Smooth muscle cell (in vitro differentiated cells): ENCODE results near the gene GPR62. TPM values are rescaled to one million over a fixed set of nuclear protein-coding genes. Genes with fewer than 3 reads are reported as not detected.
"Not testable (repeated sequence)": the region's sequence is repeated elsewhere in the genome, so short reads cannot be mapped to it uniquely, and the experiment has no call there.

Experiments used
- DNase-seq: peaks from one replicate; lab custom pipeline; 2025; ENCODE audit not compliant: unreplicated experiment; lab: John Stamatoyannopoulos, UW
- H2AFZ ChIP-seq: fragments of 200-600 bp; sonication (generic); 2 replicates; pipeline ENCODE4 v1.6.0; 2016; ENCODE audit warnings: antibody characterized with exemption, low read depth, mild to moderate bottlenecking
- H3F3A ChIP-seq: fragments of 200-600 bp; sonication (generic); 2 replicates; pipeline ENCODE4 v1.6.0; 2017; ENCODE audit warnings: antibody characterized with exemption, low read depth
- H3K27ac ChIP-seq: fragments of 200-600 bp; sonication (generic); 2 replicates; pipeline ENCODE4 v1.5.1; 2016; ENCODE audit warnings: low read depth, mild to moderate bottlenecking
- H3K27me3 ChIP-seq: fragments of 200-600 bp; sonication (generic); 2 replicates; pipeline ENCODE4 v1.6.1; 2016; ENCODE audit warnings: low read depth, mild to moderate bottlenecking
- H3K36me3 ChIP-seq: fragments of 200-600 bp; sonication (generic); 2 replicates; pipeline ENCODE4 v1.5.1; 2016; ENCODE audit warnings: low read depth
- H3K4me1 ChIP-seq: fragments of 200-600 bp; sonication (generic); 2 replicates; pipeline ENCODE4 v1.5.1; 2016; ENCODE audit warnings: low read depth
- H3K4me2 ChIP-seq: fragments of 200-600 bp; sonication (generic); 2 replicates; pipeline ENCODE4 v1.6.0; 2016; ENCODE audit warnings: mild to moderate bottlenecking
- H3K4me3 ChIP-seq: fragments of 200-600 bp; sonication (generic); 2 replicates; pipeline ENCODE4 v1.5.1; 2016; ENCODE audit warnings: mild to moderate bottlenecking
- H3K79me2 ChIP-seq: fragments of 200-600 bp; sonication (generic); 2 replicates; pipeline ENCODE4 v1.6.0; 2016; ENCODE audit warnings: low read depth, mild to moderate bottlenecking
- H3K9ac ChIP-seq: fragments of 200-600 bp; sonication (generic); 2 replicates; pipeline ENCODE4 v1.6.0; 2016; ENCODE audit warnings: low read depth
- H3K9me3 ChIP-seq: fragments of 200-600 bp; sonication (generic); replicated peaks from 2 replicates; pipeline ENCODE4 v1.5.1; 2016; ENCODE audit warnings: low read depth
- H4K20me1 ChIP-seq: fragments of 200-600 bp; sonication (generic); 2 replicates; pipeline ENCODE4 v1.6.0; 2016; ENCODE audit warnings: low read depth
- WGBS: methylation state at CpG from one replicate; pipeline ENCODE4 v1.1.7; 2016; ENCODE audit warnings: low lambda C conversion rate; 5-methylcytosine and 5-hydroxymethylcytosine counted together
- polyA plus RNA-seq: library from polyadenylated mRNA; unstranded; fragments of >200 nt; fragmentation: Nextera tagmentation; extraction: Ambion mirVana; gene quantifications from 2 replicates; pipeline ENCODE4 v1.2.1, GENCODE V29; 2016
- total RNA-seq: library from RNA; depleted of rRNA; stranded (reverse); fragments of >200 nt; gene quantifications from 2 replicates; pipeline ENCODE4 v1.2.3, GENCODE V29; 2014
- TF ChIP-seq, protein P1 (sequence below): fragments of 200-600 bp; sonication (generic); IDR thresholded peaks from 2 replicates; pipeline ENCODE4 v1.5.1; 2017; ENCODE audit warnings: borderline replicate concordance, mild to moderate bottlenecking, antibody characterized with exemption; ENCODE audit not compliant: insufficient read depth, poor library complexity, severe bottlenecking

The GPR62 gene
- total and polyA plus RNA-seq, 2 experiments from 2014 or later: 0.09 to 0.18 TPM

DNA sequence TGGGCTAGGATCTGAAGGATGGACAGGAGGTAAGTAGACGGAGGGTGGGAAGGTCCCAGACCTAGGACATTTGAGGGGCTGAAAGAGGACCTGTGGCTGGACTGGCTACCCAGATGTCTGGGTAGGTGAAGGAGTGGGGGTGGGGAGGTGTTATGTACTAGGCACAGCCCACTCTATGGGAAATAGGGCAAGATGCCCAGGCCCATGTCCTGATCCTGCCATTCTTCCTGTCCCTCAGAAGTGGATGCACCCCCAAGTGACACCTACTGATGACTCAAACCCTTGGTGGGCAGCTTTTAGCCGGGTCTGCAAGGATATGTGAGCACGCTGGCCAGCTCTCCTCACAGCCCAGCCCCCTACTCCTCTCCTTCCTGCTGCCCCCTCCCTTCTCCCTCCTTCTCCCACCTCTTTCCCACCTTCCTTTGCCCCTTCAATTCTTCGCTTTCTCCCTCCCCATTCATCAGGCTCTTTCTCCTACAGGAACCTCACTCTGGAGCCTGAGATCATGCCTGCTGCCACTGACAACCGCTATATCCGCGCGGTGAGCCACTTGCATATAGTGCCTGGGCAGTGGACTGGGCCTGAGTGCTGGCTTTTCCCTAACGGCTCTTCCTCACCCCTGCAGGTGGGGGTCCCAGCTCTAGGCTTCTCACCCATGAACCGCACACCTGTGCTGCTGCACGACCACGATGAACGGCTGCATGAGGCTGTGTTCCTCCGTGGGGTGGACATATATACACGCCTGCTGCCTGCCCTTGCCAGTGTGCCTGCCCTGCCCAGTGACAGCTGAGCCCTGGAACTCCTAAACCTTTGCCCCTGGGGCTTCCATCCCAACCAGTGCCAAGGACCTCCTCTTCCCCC, 33.3 kb downstream of the GPR62 start:
- no peak for DNase-seq
- no peak overlapping the region for H3K27ac ChIP-seq
- H3K4me1 ChIP-seq: peaks cover 8% of the 10 kb centered on the region
- H3K9ac ChIP-seq: no peak overlapping the region
- no peaks in the 10 kb centered on the region for H3K36me3 ChIP-seq
- H3K4me3 ChIP-seq: no peak overlapping the region
- TF ChIP-seq, protein P1, sequence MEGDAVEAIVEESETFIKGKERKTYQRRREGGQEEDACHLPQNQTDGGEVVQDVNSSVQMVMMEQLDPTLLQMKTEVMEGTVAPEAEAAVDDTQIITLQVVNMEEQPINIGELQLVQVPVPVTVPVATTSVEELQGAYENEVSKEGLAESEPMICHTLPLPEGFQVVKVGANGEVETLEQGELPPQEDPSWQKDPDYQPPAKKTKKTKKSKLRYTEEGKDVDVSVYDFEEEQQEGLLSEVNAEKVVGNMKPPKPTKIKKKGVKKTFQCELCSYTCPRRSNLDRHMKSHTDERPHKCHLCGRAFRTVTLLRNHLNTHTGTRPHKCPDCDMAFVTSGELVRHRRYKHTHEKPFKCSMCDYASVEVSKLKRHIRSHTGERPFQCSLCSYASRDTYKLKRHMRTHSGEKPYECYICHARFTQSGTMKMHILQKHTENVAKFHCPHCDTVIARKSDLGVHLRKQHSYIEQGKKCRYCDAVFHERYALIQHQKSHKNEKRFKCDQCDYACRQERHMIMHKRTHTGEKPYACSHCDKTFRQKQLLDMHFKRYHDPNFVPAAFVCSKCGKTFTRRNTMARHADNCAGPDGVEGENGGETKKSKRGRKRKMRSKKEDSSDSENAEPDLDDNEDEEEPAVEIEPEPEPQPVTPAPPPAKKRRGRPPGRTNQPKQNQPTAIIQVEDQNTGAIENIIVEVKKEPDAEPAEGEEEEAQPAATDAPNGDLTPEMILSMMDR: no peak
- H4K20me1 ChIP-seq: peaks cover 11% of the 10 kb centered on the region
- peaks cover 12% of the 10 kb centered on the region for H3F3A ChIP-seq
- H3K79me2 ChIP-seq: peaks cover 9% of the 10 kb centered on the region
- 82% methylated on average over 15 of the region's 15 CpGs for WGBS
- H2AFZ ChIP-seq: no peak overlapping the region
- no peaks in the 10 kb centered on the region for H3K9me3 ChIP-seq
- no peak overlapping the region for H3K4me2 ChIP-seq
- H3K27me3 ChIP-seq: no peaks in the 10 kb centered on the region

- Histone ChIP-seq H3K4me1 (peaks cover 11% of the 10 kb centered on the region), H3F3A (peaks cover 24% of the 10 kb centered on the region), H3K79me2 (peaks cover 25% of the 10 kb centered on the region), H4K20me1 (peaks cover 21% of the 10 kb centered on the region)
- H2AFZ ChIP-seq, H3K27me3 ChIP-seq, H3K4me2 ChIP-seq, DNase-seq, H3K9ac ChIP-seq, H3K27ac ChIP-seq, H3K36me3 ChIP-seq, H3K4me3 ChIP-seq, H3K9me3 ChIP-seq: not testable (repeated sequence)
- 98% methylated on average over 28 of the region's 38 CpGs for WGBS
These were observed 35.4 kb downstream of the GPR62 start for GRCh38 chr3:51990501-51990971.

GRCh38 chr3:51992017-51992682, 37.0 kb downstream of the GPR62 start:
- Histone ChIP-seq H4K20me1 (peaks cover 21% of the 10 kb centered on the region), H3K9ac (no peak overlapping the region), H3K4me2 (no peak overlapping the region), H3K4me3 (no peak overlapping the region), H3K9me3 (no peaks in the 10 kb centered on the region), H3F3A (peaks cover 24% of the 10 kb centered on the region), H3K4me1 (peaks cover 11% of the 10 kb centered on the region), H3K79me2 (peaks cover 27% of the 10 kb centered on the region), H3K36me3 (no peaks in the 10 kb centered on the region), H2AFZ (no peak overlapping the region), H3K27me3 (no peaks in the 10 kb centered on the region), H3K27ac (no peak overlapping the region)
- TF ChIP-seq, protein P1: no peak
- no peak for DNase-seq
- 93% methylated on average over 3 of the region's 3 CpGs for WGBS

- Histone ChIP-seq H3K79me2 (peaks cover 27% of the 10 kb centered on the region), H3K4me2 (peak overlapping the region; percentile 17), H3K4me1 (peaks cover 11% of the 10 kb centered on the region), H3F3A (peaks cover 24% of the 10 kb centered on the region), H4K20me1 (peaks cover 21% of the 10 kb centered on the region)
- DNase-seq, H3K27ac ChIP-seq, H3K4me3 ChIP-seq, H3K9ac ChIP-seq, H3K9me3 ChIP-seq, H3K36me3 ChIP-seq, H3K27me3 ChIP-seq, H2AFZ ChIP-seq: not testable (repeated sequence)
- 99% methylated on average over 11 of the region's 13 CpGs for WGBS
These were observed 38.5 kb downstream of the GPR62 start for GRCh38 chr3:51993657-51994056.
